Vagina (tissue), 2 donors: ENCODE results near the gene DTD1. TPM values are rescaled to one million over a fixed set of nuclear protein-coding genes. Genes with fewer than 3 reads are reported as not detected.

ENCODE experiments used
- DNase-seq, 2 donors: peaks; one replicate each; pipeline ENCODE4 v3.0.0-alpha.2; 2017; ENCODE audit errors: extremely low spot score in 2 of 2
- H3K27ac ChIP-seq: fragments of 200-600 bp; sonication (generic); one replicate; pipeline ENCODE4 v1.5.1; 2019
- H3K27me3 ChIP-seq: fragments of 200-600 bp; sonication (generic); one replicate; pipeline ENCODE4 v1.5.1; 2019
- H3K36me3 ChIP-seq, 2 donors: fragments of 200-600 bp; sonication (generic); one replicate each; pipeline ENCODE4 v1.5.1; 2017 to 2019
- H3K4me1 ChIP-seq: fragments of 200-600 bp; sonication (generic); one replicate; pipeline ENCODE4 v1.5.1; 2019
- H3K4me3 ChIP-seq, 2 donors: fragments of 200-600 bp; sonication (generic); 1 replicate in 1 of 2; 2 replicates in 1 of 2; pipeline ENCODE4 v1.5.1; 2016 to 2019
- H3K9me3 ChIP-seq: fragments of 200-600 bp; sonication (generic); one replicate; pipeline ENCODE4 v1.5.1; 2019
- CTCF ChIP-seq, 3 experiments: fragments of 450-650 bp in 2 of 3; fragments of 200-600 bp in 1 of 3; sonication (generic) in 1 of 3; IDR thresholded peaks; one replicate each; pipeline ENCODE4 v1.5.1; 2017 to 2019; ENCODE audit warnings: antibody characterized with exemption in 3 of 3, mild to moderate bottlenecking in 2 of 3, moderate library complexity in 2 of 3
- POLR2A ChIP-seq, 2 donors: fragments of 450-650 bp; IDR thresholded peaks; one replicate each; pipeline ENCODE4 v1.6.1; 2017; ENCODE audit warnings: antibody characterized with exemption in 2 of 2, mild to moderate bottlenecking in 2 of 2, moderate library complexity in 2 of 2
- POLR2AphosphoS5 ChIP-seq, 2 donors: sonication (generic); formaldehyde crosslinking; IDR thresholded peaks; one replicate each; pipeline ENCODE4 v1.9.0; 2017; ENCODE audit warnings: antibody characterized with exemption in 2 of 2, mild to moderate bottlenecking in 2 of 2, low read depth in 1 of 2; ENCODE audit not compliant: insufficient read depth in 1 of 2
- intact Hi-C: fragments of 100-400 bp; cut with DNase I; formaldehyde crosslinking; loops from one replicate; pipeline ENCODE4 v1.15.1; 2023
- total RNA-seq: library from RNA; depleted of rRNA; stranded (reverse); fragments of >200 nt; gene quantifications from one replicate; pipeline ENCODE4 v1.2.3, GENCODE V29; 2016

The DTD1 gene
- total RNA-seq, 1 donor from 2014 or later, result 24.1 TPM

- no peak for TF ChIP-seq POLR2A (IDR thresholded peaks at IDR 0.05)
- no peak for TF ChIP-seq POLR2AphosphoS5 (IDR thresholded peaks at IDR 0.05; ENCODE audit: insufficient read depth in 1 of 2, low read depth in 1 of 2)
- no peak for TF ChIP-seq CTCF (IDR thresholded peaks at IDR 0.05)
- intact Hi-C loops, result no loop called here
- H3K4me1 ChIP-seq, result peaks cover 6% of the 10 kb centered on the region
- H3K4me3 ChIP-seq, result no peak overlapping the region
- no peak overlapping the region for H3K27ac ChIP-seq
- DNase-seq, result no peak
- no peaks in the 10 kb centered on the region for H3K36me3 ChIP-seq
- H3K27me3 ChIP-seq, result no peaks in the 10 kb centered on the region
- H3K9me3 ChIP-seq, result no peaks in the 10 kb centered on the region
Observed at GRCh38 chr20:18796282-18796833, 208.5 kb downstream of the DTD1 start.

- no peaks in the 10 kb centered on the region for H3K9me3 ChIP-seq
- intact Hi-C loops, result no loop called here
- H3K4me1 ChIP-seq, result no peaks in the 10 kb centered on the region
- TF ChIP-seq POLR2AphosphoS5 (IDR thresholded peaks at IDR 0.05; ENCODE audit: insufficient read depth in 1 of 2, low read depth in 1 of 2) (no peak), CTCF (IDR thresholded peaks at IDR 0.05) (no peak), POLR2A (IDR thresholded peaks at IDR 0.05) (no peak)
- H3K4me3 ChIP-seq, result no peak overlapping the region
- no peak overlapping the region for H3K27ac ChIP-seq
- no peaks in the 10 kb centered on the region for H3K27me3 ChIP-seq
- no peak for DNase-seq
- no peaks in the 10 kb centered on the region for H3K36me3 ChIP-seq
Observed at GRCh38 chr20:18801516-18801915, 213.7 kb downstream of the DTD1 start.

- Histone ChIP-seq H3K4me3 (no peak overlapping the region), H3K27ac (no peak overlapping the region), H3K36me3 (no peaks in the 10 kb centered on the region), H3K27me3 (no peaks in the 10 kb centered on the region), H3K9me3 (no peaks in the 10 kb centered on the region), H3K4me1 (no peaks in the 10 kb centered on the region)
- TF ChIP-seq POLR2AphosphoS5 (IDR thresholded peaks at IDR 0.05; ENCODE audit: insufficient read depth in 1 of 2, low read depth in 1 of 2), result no peak
- no peak for DNase-seq
- intact Hi-C loops, result no loop called here
Observed at GRCh38 chr20:18802012-18802634, 214.3 kb downstream of the DTD1 start.

GRCh38 chr20:18805881-18806280, 218.0 kb downstream of the DTD1 start:
- Histone ChIP-seq H3K27me3 (no peaks in the 10 kb centered on the region), H3K27ac (no peak overlapping the region), H3K9me3 (no peaks in the 10 kb centered on the region), H3K4me3 (no peak overlapping the region), H3K4me1 (no peaks in the 10 kb centered on the region), H3K36me3 (no peaks in the 10 kb centered on the region)
- intact Hi-C loops, result no loop called here
- no peak for DNase-seq
- TF ChIP-seq POLR2A (IDR thresholded peaks at IDR 0.05) (no peak), POLR2AphosphoS5 (IDR thresholded peaks at IDR 0.05; ENCODE audit: insufficient read depth in 1 of 2, low read depth in 1 of 2) (no peak)

- no peak for DNase-seq
- intact Hi-C loops, result no loop called here
- no peaks in the 10 kb centered on the region for H3K4me1 ChIP-seq
- no peaks in the 10 kb centered on the region for H3K36me3 ChIP-seq
- H3K27me3 ChIP-seq, result no peaks in the 10 kb centered on the region
- H3K4me3 ChIP-seq, result no peak overlapping the region
- H3K27ac ChIP-seq, result no peak overlapping the region
- H3K9me3 ChIP-seq, result no peaks in the 10 kb centered on the region
- no peak for TF ChIP-seq POLR2AphosphoS5 (IDR thresholded peaks at IDR 0.05; ENCODE audit: insufficient read depth in 1 of 2, low read depth in 1 of 2)
Observed at GRCh38 chr20:18808712-18809111, 220.9 kb downstream of the DTD1 start.

- Histone ChIP-seq H3K27me3 (no peaks in the 10 kb centered on the region), H3K4me3 (no peak overlapping the region), H3K27ac (no peak overlapping the region), H3K9me3 (no peaks in the 10 kb centered on the region), H3K4me1 (no peaks in the 10 kb centered on the region), H3K36me3 (no peaks in the 10 kb centered on the region)
- TF ChIP-seq CTCF (IDR thresholded peaks at IDR 0.05) (no peak), POLR2A (IDR thresholded peaks at IDR 0.05) (no peak), POLR2AphosphoS5 (IDR thresholded peaks at IDR 0.05; ENCODE audit: insufficient read depth in 1 of 2, low read depth in 1 of 2) (no peak)
- intact Hi-C loops, result no loop called here
- DNase-seq, result no peak
Observed at GRCh38 chr20:18811186-18811585, 223.3 kb downstream of the DTD1 start.
